SK-N-SH treated with all-trans-retinoic acid at 6 μM for 48 hours (cell line): Measurements from ENCODE around the gene ACOT7.
"Not testable (repeated sequence)": the region's sequence is repeated elsewhere in the genome, so short reads cannot be mapped to it uniquely, and the experiment has no call there.

ENCODE experiments used
- BACH2 ChIP-seq: fragments of 250-450 bp; sonication (Bioruptor Pico); IDR thresholded peaks from 2 replicates; pipeline ENCODE4 v1.9.0; 2021; ENCODE audit warnings: mild to moderate bottlenecking, borderline replicate concordance
- CSDC2 ChIP-seq: fragments of 250-450 bp; sonication (Bioruptor Pico); IDR thresholded peaks from 2 replicates; pipeline ENCODE4 v1.5.0; 2020; ENCODE audit warnings: mild to moderate bottlenecking, moderate library complexity
- OSR1 ChIP-seq: fragments of 250-450 bp; sonication (Bioruptor Pico); IDR thresholded peaks from 2 replicates; pipeline ENCODE4 v1.8.0; 2022; ENCODE audit warnings: moderate library complexity, mild to moderate bottlenecking, inconsistent platforms
- POU6F1 ChIP-seq: fragments of 250-450 bp; sonication (Bioruptor Pico); IDR thresholded peaks from 2 replicates; pipeline ENCODE4 v1.8.0; 2021; ENCODE audit warnings: low read depth, mild to moderate bottlenecking, moderate library complexity, borderline replicate concordance
- PPARA ChIP-seq: fragments of 250-450 bp; sonication (Bioruptor Pico); IDR thresholded peaks from 2 replicates; pipeline ENCODE4 v1.5.0; 2020; ENCODE audit warnings: mild to moderate bottlenecking, borderline replicate concordance
- ZC3H10 ChIP-seq: fragments of 250-450 bp; sonication (Bioruptor Pico); IDR thresholded peaks from 2 replicates; pipeline ENCODE4 v1.5.1; 2021; ENCODE audit warnings: mild to moderate bottlenecking, moderate library complexity
- ZFP3 ChIP-seq: fragments of 250-450 bp; sonication (Bioruptor Pico); IDR thresholded peaks from 2 replicates; pipeline ENCODE4 v1.5.0; 2020; ENCODE audit warnings: mild to moderate bottlenecking, moderate library complexity
- ZFP30 ChIP-seq: fragments of 450-650 bp; formaldehyde crosslinking; IDR thresholded peaks from 2 replicates; pipeline ENCODE4 v1.5.0; 2022; ENCODE audit warnings: mild to moderate bottlenecking, moderate library complexity

GRCh38 chr1:6219641-6220040 is 173.9 kb downstream of the ACOT7 start:
- TF ChIP-seq PPARA (CRISPR knock-in tag); CSDC2; POU6F1 (CRISPR knock-in tag); ZC3H10; OSR1 (CRISPR knock-in tag); ZFP30; BACH2 (CRISPR knock-in tag); ZFP3 (CRISPR knock-in tag): not testable (repeated sequence)
